HS-5 (cell line): ENCODE results near the gene ARMC8.

Experiments
- DNase-seq: peaks from one replicate; pipeline ENCODE4 v3.0.0-alpha.2; 2012; ENCODE audit warnings: low read depth

ARMC8 gene

DNA sequence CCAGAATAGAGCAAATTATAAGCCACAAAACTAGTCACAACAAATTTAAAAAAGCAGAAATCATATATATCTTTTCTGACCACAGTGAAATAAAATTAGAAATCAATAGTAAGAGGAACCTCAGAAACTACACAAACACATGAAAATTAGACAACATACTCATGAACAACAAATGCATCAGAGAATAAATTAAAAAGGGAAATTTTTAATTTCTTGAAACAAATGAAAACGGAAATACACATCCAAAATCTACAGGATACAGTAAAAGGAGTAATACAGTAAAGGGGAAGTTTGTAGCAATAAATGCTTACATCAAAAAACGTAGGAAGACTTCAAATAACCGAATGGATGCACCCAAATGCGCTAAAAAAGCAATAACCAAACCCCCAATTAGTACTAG is 123.4 kb downstream of the ARMC8 start:
- no peak for DNase-seq

- no peak for DNase-seq
Measured at GRCh38 chr3:138314751-138315150, 127.7 kb downstream of the ARMC8 start.

- DNase-seq = no peak
Measured at GRCh38 chr3:138317687-138318086, 130.6 kb downstream of the ARMC8 start.

DNA sequence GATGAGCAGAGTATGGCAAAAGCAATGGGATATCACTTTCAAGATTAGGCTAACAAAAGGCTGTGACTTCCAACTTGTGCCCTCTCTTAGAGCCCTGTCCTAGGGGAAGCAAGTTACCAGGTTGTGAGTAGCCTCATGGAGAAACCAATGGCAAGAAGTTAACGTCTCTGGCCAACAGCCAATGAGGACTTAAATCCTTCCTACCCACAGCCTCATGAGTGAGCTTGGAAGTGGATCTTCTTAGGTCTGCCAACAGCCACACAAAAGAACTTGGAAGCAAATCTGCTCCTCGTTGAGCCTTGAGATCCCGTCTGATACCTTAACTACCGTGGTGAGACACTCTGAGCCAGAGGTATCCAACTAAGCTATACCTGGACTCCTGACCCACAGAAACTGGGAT is 136.9 kb downstream of the ARMC8 start:
- no peak for DNase-seq

DNA sequence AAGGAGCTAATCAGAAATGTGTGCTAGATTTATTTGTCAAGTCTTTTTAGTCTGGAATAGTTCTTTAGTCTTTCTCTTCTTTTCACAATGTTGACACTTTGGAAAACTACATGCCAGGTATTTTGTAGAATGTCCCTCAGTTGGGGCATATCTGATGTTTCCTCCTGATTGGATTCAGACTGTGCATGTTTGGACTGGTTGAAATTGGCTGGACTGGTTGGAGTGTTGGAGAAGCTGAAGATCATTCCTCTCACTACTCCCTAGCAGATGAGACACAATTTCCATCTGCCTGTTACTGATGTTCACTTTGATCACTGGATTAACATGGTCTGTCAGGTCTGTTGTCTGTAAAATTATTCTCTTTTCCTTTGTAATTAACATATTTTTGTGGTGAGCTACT is 138.9 kb downstream of the ARMC8 start:
- DNase-seq = no peak

GRCh38 chr3:138326866-138327595 is 139.9 kb downstream of the ARMC8 start:
- no peak for DNase-seq

DNA sequence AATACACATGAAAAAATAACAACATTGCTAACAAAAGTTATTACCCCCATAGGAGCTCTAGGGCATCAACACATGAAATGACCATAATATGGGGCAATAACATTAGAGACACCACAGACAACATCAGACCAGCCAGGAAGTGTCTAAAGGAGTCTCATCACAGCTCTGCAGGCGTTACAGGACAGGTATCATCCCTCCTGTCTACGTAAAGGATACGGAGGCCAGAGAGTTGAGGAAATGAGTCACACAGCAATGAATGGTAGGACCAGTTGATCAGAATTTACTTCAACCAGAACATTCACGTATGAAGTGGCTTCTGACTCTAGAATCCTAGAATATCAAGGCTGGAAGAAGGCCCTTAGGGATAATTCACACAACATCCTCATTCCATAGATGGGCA is 140.7 kb downstream of the ARMC8 start:
- no peak for DNase-seq

DNA sequence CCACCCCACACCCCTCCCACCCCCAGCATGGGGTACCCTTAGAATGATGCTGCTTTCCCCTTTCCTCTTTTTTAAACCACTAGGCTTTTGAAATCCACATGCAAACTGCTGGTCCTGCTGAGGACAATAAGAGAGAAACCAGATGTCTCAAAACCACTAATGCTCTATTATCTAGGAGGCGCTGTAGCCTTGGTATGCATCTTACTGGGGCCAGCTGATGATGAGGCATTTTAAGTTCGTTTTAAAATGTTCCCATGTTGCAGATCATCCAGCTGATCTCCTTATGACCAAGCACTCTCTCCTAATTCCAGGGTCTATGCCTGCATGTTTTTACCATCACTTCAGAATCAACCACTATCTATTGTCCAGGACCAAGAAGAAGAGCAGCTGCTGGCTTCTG is 141.2 kb downstream of the ARMC8 start:
- DNase-seq = no peak

DNA sequence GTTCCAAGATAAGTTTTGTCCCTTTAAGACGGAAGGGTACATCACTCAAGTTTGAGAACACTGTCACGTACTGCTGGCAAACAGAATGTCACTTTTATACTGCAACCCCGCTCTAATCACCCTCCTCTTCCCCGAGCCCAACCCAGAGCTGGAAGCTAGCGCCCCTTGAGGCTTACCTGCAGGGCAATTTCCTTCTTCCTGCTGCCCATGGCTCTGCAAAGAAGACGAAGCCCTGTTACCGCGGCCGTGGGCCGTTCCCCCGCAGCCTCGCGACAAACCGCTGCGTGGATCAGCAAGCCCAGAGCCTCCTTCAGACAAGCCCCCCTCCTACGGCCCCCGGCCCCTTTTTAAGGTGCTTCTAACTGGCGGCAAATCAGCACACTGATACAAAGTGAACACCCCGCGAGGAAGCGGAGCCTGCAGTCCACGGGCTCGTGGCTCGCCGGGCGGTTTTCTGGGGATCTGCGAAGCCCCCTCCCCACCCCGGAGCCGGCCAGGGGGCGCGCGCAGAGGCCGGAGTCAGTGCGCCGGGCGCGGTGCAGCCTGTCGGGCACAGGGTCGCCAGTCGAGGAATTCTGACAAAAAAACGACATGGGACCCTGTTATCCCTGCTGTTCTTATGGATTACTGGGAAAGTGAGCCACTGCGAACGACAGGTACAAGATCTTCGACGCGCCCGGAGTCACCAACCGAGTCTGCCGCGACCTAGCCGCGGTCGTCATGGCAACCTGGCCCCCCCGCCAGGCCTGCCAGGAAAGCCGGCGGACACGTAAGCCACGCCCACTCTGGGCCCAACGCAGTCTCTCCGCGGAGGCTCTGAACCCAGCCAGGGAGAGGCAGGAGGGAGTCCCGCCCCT is 142.3 kb downstream of the ARMC8 start, which contains the start of gene NME9:
TSS of gene NME9 (minus strand) at position 725 of the 857 bp plus-strand sequence. CDS start at position 209, 516 bp downstream.
- no peak for DNase-seq

- no peak for DNase-seq
Measured at GRCh38 chr3:138329984-138330293, 142.8 kb downstream of the ARMC8 start.

DNA sequence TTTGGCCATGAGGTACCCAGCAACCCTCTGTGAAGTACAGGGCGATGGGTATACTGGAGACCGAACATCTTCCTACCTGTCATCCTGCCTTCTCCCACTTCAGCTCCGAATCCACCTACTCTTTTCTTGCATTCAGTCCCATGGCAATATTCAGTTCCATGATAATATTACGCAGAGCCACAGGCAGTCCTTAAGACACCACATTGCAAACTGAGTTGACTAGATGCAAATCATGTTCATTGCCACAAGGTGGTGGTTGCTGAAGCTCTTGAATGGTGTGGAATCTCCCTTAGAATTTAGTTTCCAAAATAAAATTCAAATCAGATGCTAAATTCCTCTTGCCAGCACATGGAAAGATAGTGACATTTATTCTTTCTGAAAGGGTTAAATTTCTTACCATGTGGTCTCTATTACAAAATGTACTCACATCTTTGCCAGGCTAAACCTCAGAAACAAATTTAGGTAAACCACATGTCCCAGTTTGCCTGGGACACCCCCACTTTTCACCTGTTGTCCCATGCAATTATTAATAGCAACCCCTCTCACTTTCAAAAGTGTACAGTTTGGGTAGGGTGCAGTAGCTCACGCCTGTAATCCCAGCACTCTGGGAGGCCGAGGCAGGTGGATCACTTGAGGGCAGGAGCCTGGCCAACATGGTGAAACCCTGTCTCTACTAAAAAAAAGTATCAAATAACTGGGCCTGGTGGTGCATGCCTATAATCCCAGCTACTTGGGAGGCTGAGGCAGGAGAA is 144.2 kb downstream of the ARMC8 start:
- no peak for DNase-seq

- DNase-seq = no peak
Measured at GRCh38 chr3:138332472-138333073, 145.5 kb downstream of the ARMC8 start.

GRCh38 chr3:138334608-138335007 is 147.5 kb downstream of the ARMC8 start:
- DNase-seq = no peak

DNA sequence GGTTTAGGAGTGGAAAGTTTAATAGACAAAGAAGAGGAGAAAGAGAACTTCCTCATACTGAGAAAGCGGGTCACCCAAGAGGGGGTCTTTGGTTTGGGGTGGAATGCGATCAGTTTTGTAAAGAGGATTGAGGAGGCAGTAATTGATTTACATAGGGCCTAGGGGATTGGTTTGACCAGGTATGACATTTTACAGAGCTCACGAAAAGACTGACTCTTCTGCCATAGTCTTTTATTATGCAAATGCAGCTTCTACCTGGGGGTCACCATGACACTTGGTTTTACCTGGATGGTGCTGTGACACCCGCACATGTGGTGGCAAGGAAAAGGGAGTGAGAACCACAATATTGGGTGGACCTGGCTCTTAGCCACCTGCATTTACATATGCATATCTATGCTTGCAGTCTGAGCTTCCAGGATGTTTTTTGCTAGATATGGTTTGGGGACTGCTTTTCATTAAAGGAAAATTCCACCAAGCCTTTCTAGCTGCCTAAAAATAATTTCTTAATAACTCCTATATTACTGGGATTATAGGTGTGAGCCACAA is 149.4 kb downstream of the ARMC8 start:
- DNase-seq = no peak

- no peak for DNase-seq
Measured at GRCh38 chr3:138338244-138338643, 151.1 kb downstream of the ARMC8 start.

GRCh38 chr3:138338811-138339210 is 151.7 kb downstream of the ARMC8 start:
- no peak for DNase-seq

- DNase-seq = no peak
Measured at GRCh38 chr3:138340511-138340910, 153.4 kb downstream of the ARMC8 start.

DNA sequence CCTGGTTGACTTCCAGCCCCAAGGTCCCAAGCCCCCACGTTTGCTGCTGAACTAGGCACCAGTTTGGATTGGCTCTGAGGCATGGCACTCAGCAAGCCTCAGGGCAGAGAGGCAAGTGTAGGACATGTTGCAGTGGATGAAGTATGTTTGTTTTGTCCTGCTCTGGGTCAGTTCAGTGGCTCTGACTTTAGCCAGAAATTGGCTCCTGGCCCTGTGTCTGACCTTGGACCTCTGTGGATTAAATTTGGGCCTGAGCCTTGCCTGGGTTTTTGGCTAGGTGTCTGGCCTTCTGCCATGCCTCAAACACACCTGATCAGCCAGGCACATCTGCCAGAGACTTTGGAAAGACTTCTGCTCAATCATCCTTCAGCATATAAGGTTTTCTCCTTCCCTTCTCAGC is 157.7 kb downstream of the ARMC8 start:
- DNase-seq = no peak
